A549 (cell line): Measurements from ENCODE around the gene THYN1. TPM values are rescaled to one million over a fixed set of nuclear protein-coding genes. Genes with fewer than 3 reads are reported as not detected.

Source experiments
- ATAC-seq, 2 experiments: fragments of 200-7000 bp in 1 of 2; fragments of >200 bp in 1 of 2; cut with Nextera tagmentation in 1 of 2; cut with Tn5 transposase in 1 of 2; 3 replicates each; pipeline versions ENCODE4 v1.8.0 to v1.9.1; 2018 to 2020; ENCODE audit warnings: mild to moderate bottlenecking in 1 of 2, moderate library complexity in 1 of 2
- CTCF ChIA-PET: fragments of 300-600 bp; sonication (Branson Sonifier 250); formaldehyde crosslinking; extraction: SDS; loops from one replicate; lab custom pipeline; 2021; ENCODE audit warnings: antibody characterized with exemption, inconsistent platforms; lab: Yijun Ruan, JAX
- POLR2A ChIA-PET: fragments of 350-600 bp; formaldehyde crosslinking; extraction: SDS; loops from one replicate; lab custom pipeline; 2021; ENCODE audit warnings: antibody characterized with exemption, inconsistent platforms; lab: Yijun Ruan, JAX
- DNase-seq, 2 experiments: peaks; one replicate each; pipeline versions ENCODE4 v3.0.0 to v3.0.0-alpha.2; 2011 to 2016; ENCODE audit warnings: low read depth in 1 of 2, low spot score in 1 of 2
- FAIRE-seq: peaks from 2 replicates; lab custom pipeline; 2011; peaks lifted over from hg19 to GRCh38; lab: Jason Lieb, UNC
- H3K27ac ChIP-seq, 2 experiments: fragments of >200 bp; sonication (Bioruptor Twin); formaldehyde crosslinking; 3 replicates each; pipeline ENCODE4 v1.5.1; 2016 to 2017
- H3K4me1 ChIP-seq: fragments of >200 bp; sonication (Bioruptor Twin); formaldehyde crosslinking; 3 replicates; pipeline ENCODE4 v1.6.1; 2016
- H3K4me2 ChIP-seq: fragments of >200 bp; sonication (Bioruptor Twin); formaldehyde crosslinking; 3 replicates; pipeline ENCODE4 v1.6.1; 2016
- H3K4me3 ChIP-seq: fragments of >200 bp; sonication (Bioruptor Twin); formaldehyde crosslinking; 3 replicates; pipeline ENCODE4 v1.5.1; 2016
- H3K9me3 ChIP-seq: fragments of >200 bp; sonication (Bioruptor Twin); formaldehyde crosslinking; 3 replicates; pipeline ENCODE4 v1.6.1; 2016
- CBX8 ChIP-seq: fragments of 200-600 bp; sonication (generic); IDR thresholded peaks from 2 replicates; pipeline ENCODE4 v1.6.1; 2016
- CEBPB ChIP-seq, 2 experiments: fragments of >200 bp in 1 of 2; sonication (Bioruptor Twin) in 1 of 2; formaldehyde crosslinking in 1 of 2; IDR thresholded peaks; 2 replicates each; pipeline ENCODE4 v1.6.1; 2012 to 2016
- CTCF ChIP-seq: fragments of >200 bp; sonication (Bioruptor Twin); formaldehyde crosslinking; IDR thresholded peaks from 3 replicates; pipeline ENCODE4 v1.5.1; 2016
- ESRRA ChIP-seq: fragments of 150-350 bp; IDR thresholded peaks from 2 replicates; pipeline ENCODE4 v1.6.1; 2014; ENCODE audit warnings: mild to moderate bottlenecking, low read length, borderline replicate concordance
- FOXS1 ChIP-seq: fragments of 250-450 bp; sonication (Bioruptor Pico); IDR thresholded peaks from 2 replicates; pipeline ENCODE4 v1.5.0; 2020; ENCODE audit warnings: mild to moderate bottlenecking, moderate library complexity
- JUNB ChIP-seq: fragments of >200 bp; sonication (Bioruptor Twin); formaldehyde crosslinking; IDR thresholded peaks from 2 replicates; pipeline ENCODE4 v1.6.1; 2016
- KDM1A ChIP-seq: fragments of 200-600 bp; sonication (generic); IDR thresholded peaks from 2 replicates; pipeline ENCODE4 v1.6.1; 2016; ENCODE audit warnings: low read depth, mild to moderate bottlenecking
- MAFK ChIP-seq: fragments of 450-650 bp; IDR thresholded peaks from 2 replicates; pipeline ENCODE4 v1.6.1; 2014; ENCODE audit not compliant: partially characterized antibody
- MYC ChIP-seq: IDR thresholded peaks from 2 replicates; pipeline ENCODE4 v1.6.1; 2012; ENCODE audit warnings: mild to moderate bottlenecking, inconsistent platforms, low read length, improper control_type of control experiment, borderline replicate concordance
- NR3C1 ChIP-seq: fragments of >200 bp; sonication (Bioruptor Twin); formaldehyde crosslinking; IDR thresholded peaks from 3 replicates; pipeline ENCODE4 v1.6.1; 2017
- PBX3 ChIP-seq: IDR thresholded peaks from 2 replicates; pipeline ENCODE4 v1.6.1; 2012
- REST ChIP-seq: fragments of 200-600 bp; sonication (generic); IDR thresholded peaks from 2 replicates; pipeline ENCODE4 v1.6.1; 2016; ENCODE audit warnings: antibody characterized with exemption, mild to moderate bottlenecking, moderate library complexity
- SMC3 ChIP-seq: fragments of >200 bp; sonication (Bioruptor Twin); formaldehyde crosslinking; IDR thresholded peaks from 3 replicates; pipeline ENCODE4 v1.6.1; 2018; ENCODE audit warnings: inconsistent platforms
- WGBS: methylation state at CpG from one replicate; pipeline ENCODE4 v1.1.6; 2017; ENCODE audit errors: missing lambda C conversion rate; 5-methylcytosine and 5-hydroxymethylcytosine counted together
- polyA plus RNA-seq, 4 experiments: library from polyadenylated mRNA; depleted of rRNA in 3 of 4; stranded (reverse); fragments of >200 nt; fragmentation: RNase III in 1 of 4; extraction: RNeasy Plus Mini Kit Qiagen cat#74134 plus additional on column Dnase treatment in 1 of 4; gene quantifications; 2 replicates in 3 of 4; 3 replicates in 1 of 4; pipeline ENCODE4 v1.2.3, GENCODE V29; 2011 to 2017

Gene THYN1
- polyA plus RNA-seq, 2 of the 4 experiments (the other 2 are of a cell fraction): 20.8 to 27.9 TPM

- no peak for TF ChIP-seq CBX8
- DNase-seq (no peak), ATAC-seq (no peak), FAIRE-seq (no peak)
- Histone ChIP-seq H3K27ac (no peak overlapping the region), H3K9me3 (no peaks in the 10 kb centered on the region), H3K4me3 (no peak overlapping the region), H3K4me1 (no peaks in the 10 kb centered on the region), H3K4me2 (no peak overlapping the region)
- WGBS: 52% methylated on average over 6 of the region's 6 CpGs
- ChIA-PET CTCF (no interaction called here), POLR2A (interaction anchor here (1.1 kb wide), 1 partner anchor 32 kb away, joined by 3 read pairs; no protein-coding TSS in a partner anchor)
Measured at GRCh38 chr11:134291196-134291595, 38.0 kb upstream of the THYN1 start.

- ATAC-seq (no peak), FAIRE-seq (no peak), DNase-seq (no peak)
- CTCF ChIA-PET: no interaction called here
- Histone ChIP-seq H3K27ac (no peak overlapping the region), H3K4me2 (no peak overlapping the region), H3K9me3 (no peaks in the 10 kb centered on the region), H3K4me3 (no peak overlapping the region), H3K4me1 (no peaks in the 10 kb centered on the region)
- no peak for TF ChIP-seq FOXS1
- no peak for TF ChIP-seq KDM1A
- TF ChIP-seq PBX3: no peak
- TF ChIP-seq NR3C1: no peak
- WGBS: 46% methylated on average over 7 of the region's 7 CpGs
- POLR2A ChIA-PET: no interaction called here
Measured at GRCh38 chr11:134290646-134291045, 37.5 kb upstream of the THYN1 start.

GRCh38 chr11:134289789-134290188, 36.6 kb upstream of the THYN1 start:
- 68% methylated on average over 7 of the region's 12 CpGs for WGBS
- POLR2A ChIA-PET: no interaction called here
- CTCF ChIA-PET: no interaction called here

More at GRCh38 chr11:134289789-134290188, 36.6 kb upstream of the THYN1 start:
- Histone ChIP-seq H3K4me3 (no peak overlapping the region), H3K4me2 (no peak overlapping the region), H3K9me3 (no peaks in the 10 kb centered on the region), H3K27ac (no peak overlapping the region), H3K4me1 (no peaks in the 10 kb centered on the region)
- no peak for ATAC-seq
- TF ChIP-seq JUNB: no peak
- TF ChIP-seq ESRRA: no peak
- no peak for TF ChIP-seq MAFK
- TF ChIP-seq SMC3: no peak
- TF ChIP-seq CTCF: no peak
- TF ChIP-seq MYC: no peak
- no peak for TF ChIP-seq CEBPB (IDR thresholded peaks at IDR 0.05)
- no peak for TF ChIP-seq REST
- no peak for FAIRE-seq
- DNase-seq: no peak
